Astrocyte of the spinal cord (primary cell): ENCODE measurements around the gene TNFRSF9.
A peak's percentile ranks its signal among the peaks of the same experiment; 100 is the strongest.
"Not testable (repeated sequence)": the region's sequence is repeated elsewhere in the genome, so short reads cannot be mapped to it uniquely, and the experiment has no call there.

ENCODE experiments used
- DNase-seq: peaks from one replicate; pipeline ENCODE4 v3.0.0; 2011; ENCODE audit warnings: low read depth, low spot score
- H3K4me3 ChIP-seq: 2 replicates; pipeline ENCODE4 v1.5.1; 2011; ENCODE audit warnings: low read depth, mild to moderate bottlenecking, low read length, moderate library complexity
- CTCF ChIP-seq: IDR thresholded peaks from 2 replicates; pipeline ENCODE4 v1.5.1; 2012; ENCODE audit warnings: low read depth, mild to moderate bottlenecking, low read length, inconsistent platforms
- in situ Hi-C: cut with HindIII; loops from 2 replicates; pipeline ENCODE4 v1.10.0; 2017; ENCODE audit warnings: low sequenced_read_pairs

Gene TNFRSF9

GRCh38 chr1:7970246-7970645, 29.6 kb upstream of the TNFRSF9 start:
- TF ChIP-seq CTCF = no peak
- DNase-seq = no peak
- in situ Hi-C loops = no loop called here
- no peak overlapping the region for H3K4me3 ChIP-seq

- in situ Hi-C loops = no loop called here
- H3K4me3 ChIP-seq = no peak overlapping the region
- no peak for DNase-seq
- no peak for TF ChIP-seq CTCF
Measured at GRCh38 chr1:7967651-7968050, 27.0 kb upstream of the TNFRSF9 start.

- in situ Hi-C loops = no loop called here
- no peak overlapping the region for H3K4me3 ChIP-seq
- DNase-seq = no peak
- TF ChIP-seq CTCF = no peak
Measured at GRCh38 chr1:7967196-7967595, 26.6 kb upstream of the TNFRSF9 start.

GRCh38 chr1:7964476-7964875, 23.8 kb upstream of the TNFRSF9 start:
- DNase-seq = no peak
- in situ Hi-C loops = no loop called here
- no peak for TF ChIP-seq CTCF
- H3K4me3 ChIP-seq = no peak overlapping the region

- DNase-seq, in situ Hi-C loops, H3K4me3 ChIP-seq: not testable (repeated sequence)
Measured at GRCh38 chr1:7963841-7964240, 23.2 kb upstream of the TNFRSF9 start.

GRCh38 chr1:7963378-7963730, 22.7 kb upstream of the TNFRSF9 start:
- in situ Hi-C loops, DNase-seq, H3K4me3 ChIP-seq: not testable (repeated sequence)

GRCh38 chr1:7962636-7963377, 22.2 kb upstream of the TNFRSF9 start:
- no peak for DNase-seq
- TF ChIP-seq CTCF = no peak
- peak overlapping the region; percentile 85 for H3K4me3 ChIP-seq
- in situ Hi-C loops = no loop called here

GRCh38 chr1:7962014-7962335, 21.3 kb upstream of the TNFRSF9 start:
- TF ChIP-seq CTCF = no peak
- DNase-seq = no peak
- in situ Hi-C loops = no loop called here
- H3K4me3 ChIP-seq = peak overlapping the region; percentile 85
